Ovary (tissue), 9 donors: Measurements from ENCODE around the gene ADGRA1. TPM values are rescaled to one million over a fixed set of nuclear protein-coding genes. Genes with fewer than 3 reads are reported as not detected.
"Not testable (repeated sequence)": the region's sequence is repeated elsewhere in the genome, so short reads cannot be mapped to it uniquely, and the experiment has no call there.

Experiments used
- DNase-seq, 5 donors: peaks; one replicate each; pipeline ENCODE4 v3.0.0-alpha.2; 2019 to 2020
- H3K27ac ChIP-seq, 2 donors: fragments of 200-600 bp; one replicate each; pipeline versions ENCODE4 v1.5.1 to v1.8.0; 2019 to 2022
- H3K27me3 ChIP-seq: fragments of 200-600 bp; one replicate; pipeline ENCODE4 v1.8.0; 2022
- H3K36me3 ChIP-seq: fragments of 200-600 bp; sonication (generic); one replicate; pipeline ENCODE4 v1.5.1; 2019
- H3K4me1 ChIP-seq: one replicate; pipeline ENCODE4 v1.8.1; 2013; ENCODE audit warnings: mild to moderate bottlenecking, moderate library complexity; ENCODE audit not compliant: insufficient read depth
- H3K4me3 ChIP-seq: fragments of 200-600 bp; sonication (generic); one replicate; pipeline ENCODE4 v1.5.1; 2017
- H3K9me3 ChIP-seq, 2 donors: fragments of 200-600 bp in 1 of 2; sonication (generic) in 1 of 2; one replicate each; pipeline versions ENCODE4 v1.5.1 to v1.8.1; 2013 to 2019; ENCODE audit warnings: mild to moderate bottlenecking in 1 of 2, moderate library complexity in 1 of 2
- EP300 ChIP-seq: sonication (generic); formaldehyde crosslinking; IDR thresholded peaks from one replicate; pipeline ENCODE4 v1.6.1; 2017; ENCODE audit warnings: antibody characterized with exemption
- POLR2A ChIP-seq: fragments of 450-650 bp; IDR thresholded peaks from one replicate; pipeline ENCODE4 v1.6.1; 2017; ENCODE audit warnings: antibody characterized with exemption, mild to moderate bottlenecking, moderate library complexity
- WGBS, 3 donors: extraction: QIAGEN DNeasy Blood & Tissue Kit in 1 of 3; methylation state at CpG; one replicate each; pipeline versions ENCODE4 v1.1.5 to v1.1.7; 2013 to 2017; 5-methylcytosine and 5-hydroxymethylcytosine counted together
- intact Hi-C, 4 donors: fragments of 100-400 bp; cut with DNase I; formaldehyde crosslinking; loops; one replicate each; pipeline versions ENCODE4 v1.11.0 to v1.15.1; 2022 to 2023
- polyA plus RNA-seq, 2 donors: library from polyadenylated mRNA; stranded (reverse); fragments of 200-250 nt in 1 of 2; fragments of 350-450 nt in 1 of 2; fragmentation: Illumina TruSeq in 1 of 2; extraction: RNeasy Lipid Tissue Mini Kit (QIAGEN cat#74804) in 1 of 2; gene quantifications; one replicate each; pipeline ENCODE4 v1.2.3, GENCODE V29; 2013 to 2014
- total RNA-seq, 7 donors: library from RNA; depleted of rRNA in 2 of 7; stranded (reverse); fragments of >200 nt in 2 of 7; fragmentation: NEBNext Ultra II Directional in 3 of 7; extraction: Animal tissue kit (Norgen Biotek cat#: 25700) in 3 of 7; gene quantifications; one replicate each; pipeline versions ENCODE4 v1.1.0 to v1.2.4, GENCODE V29; 2016 to 2023
- TF ChIP-seq, protein P1 (sequence below), 3 donors: fragments of 450-650 bp in 2 of 3; fragments of 200-600 bp in 1 of 3; IDR thresholded peaks; one replicate each; pipeline versions ENCODE4 v1.5.1 to v1.8.0; 2016 to 2022; ENCODE audit warnings: antibody characterized with exemption in 3 of 3, mild to moderate bottlenecking in 1 of 3
- donor health status: DM: no; HTN: no; CAD: no; lungs with moderate emphysema.
- donor health status: DM: no; HTN: no; CAD: no.
- donor health status: Bipolar disorder and iron deficiency.
- donor health status: DM: yes; HTN: yes; CAD: no.
- donor health status: DM: no; HTN: no; CAD: no.
- donor health status: DM: yes; HTN: yes; CAD: no.

Gene ADGRA1
- total and polyA plus RNA-seq, 9 donors = 0.07 to 0.92 (median 0.13) TPM; not detected in 5

DNA sequence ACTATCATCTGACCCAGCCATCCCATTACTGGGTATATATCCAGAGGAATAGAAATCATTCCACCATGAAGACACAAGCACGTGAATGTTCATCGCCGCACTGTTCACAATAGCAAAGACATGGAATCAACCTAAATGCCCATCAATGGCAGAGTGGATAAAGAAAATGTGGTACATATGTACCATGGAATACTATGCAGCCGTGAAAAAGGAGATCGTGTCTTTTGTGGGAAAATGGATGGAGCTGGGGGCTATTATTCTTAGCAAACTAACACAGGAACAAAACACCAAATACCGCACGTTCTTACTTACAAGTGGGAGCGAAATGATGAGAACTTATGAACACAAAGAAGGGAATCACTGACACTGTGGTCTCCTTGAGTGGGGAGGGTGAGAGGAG, 62.5 kb downstream of the ADGRA1 start:
- Histone ChIP-seq H3K4me3 (no peak overlapping the region), H3K36me3 (no peaks in the 10 kb centered on the region), H3K4me1 (no peaks in the 10 kb centered on the region), H3K9me3 (no peaks in the 10 kb centered on the region), H3K27me3 (no peaks in the 10 kb centered on the region), H3K27ac (no peak overlapping the region)
- WGBS, 3 donors = 91 to 96% (median 93%) methylated on average over 8 of the region's 8 CpGs
- intact Hi-C loops = no loop called here
- no peak for DNase-seq
- TF ChIP-seq POLR2A = no peak
- TF ChIP-seq, protein P1, sequence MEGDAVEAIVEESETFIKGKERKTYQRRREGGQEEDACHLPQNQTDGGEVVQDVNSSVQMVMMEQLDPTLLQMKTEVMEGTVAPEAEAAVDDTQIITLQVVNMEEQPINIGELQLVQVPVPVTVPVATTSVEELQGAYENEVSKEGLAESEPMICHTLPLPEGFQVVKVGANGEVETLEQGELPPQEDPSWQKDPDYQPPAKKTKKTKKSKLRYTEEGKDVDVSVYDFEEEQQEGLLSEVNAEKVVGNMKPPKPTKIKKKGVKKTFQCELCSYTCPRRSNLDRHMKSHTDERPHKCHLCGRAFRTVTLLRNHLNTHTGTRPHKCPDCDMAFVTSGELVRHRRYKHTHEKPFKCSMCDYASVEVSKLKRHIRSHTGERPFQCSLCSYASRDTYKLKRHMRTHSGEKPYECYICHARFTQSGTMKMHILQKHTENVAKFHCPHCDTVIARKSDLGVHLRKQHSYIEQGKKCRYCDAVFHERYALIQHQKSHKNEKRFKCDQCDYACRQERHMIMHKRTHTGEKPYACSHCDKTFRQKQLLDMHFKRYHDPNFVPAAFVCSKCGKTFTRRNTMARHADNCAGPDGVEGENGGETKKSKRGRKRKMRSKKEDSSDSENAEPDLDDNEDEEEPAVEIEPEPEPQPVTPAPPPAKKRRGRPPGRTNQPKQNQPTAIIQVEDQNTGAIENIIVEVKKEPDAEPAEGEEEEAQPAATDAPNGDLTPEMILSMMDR (IDR thresholded peaks at IDR 0.05) = no peak
- TF ChIP-seq EP300 = no peak

DNA sequence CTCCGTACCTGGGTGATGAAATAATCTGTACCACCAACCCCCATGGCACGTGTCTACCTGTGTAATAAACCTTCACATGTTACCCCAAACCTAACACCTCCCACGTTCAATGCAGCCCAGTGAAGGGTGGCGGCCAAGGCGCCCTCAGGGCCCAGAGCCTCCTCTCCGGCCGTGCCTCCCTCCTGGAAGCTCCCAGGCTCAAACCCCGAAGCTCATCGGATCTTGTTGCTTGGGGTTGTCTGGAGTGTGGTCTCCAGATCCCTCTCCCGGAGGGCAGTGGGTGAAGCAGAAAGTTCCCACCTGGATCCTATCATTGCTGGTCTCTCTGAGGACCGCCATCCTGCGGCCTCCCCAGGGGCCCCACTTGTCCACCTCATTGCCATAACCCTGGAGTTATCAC, 62.9 kb downstream of the ADGRA1 start:
- TF ChIP-seq, protein P1 (IDR thresholded peaks at IDR 0.05) = no peak
- no peak for TF ChIP-seq EP300
- no peak for TF ChIP-seq POLR2A
- intact Hi-C loops = no loop called here
- Histone ChIP-seq H3K9me3 (no peaks in the 10 kb centered on the region), H3K4me1 (no peaks in the 10 kb centered on the region), H3K4me3 (no peak overlapping the region), H3K36me3 (no peaks in the 10 kb centered on the region), H3K27me3 (no peaks in the 10 kb centered on the region), H3K27ac (no peak overlapping the region)
- 86 to 93% (median 91%) methylated on average over 12 of the region's 12 CpGs for WGBS, 3 donors
- DNase-seq = no peak

DNA sequence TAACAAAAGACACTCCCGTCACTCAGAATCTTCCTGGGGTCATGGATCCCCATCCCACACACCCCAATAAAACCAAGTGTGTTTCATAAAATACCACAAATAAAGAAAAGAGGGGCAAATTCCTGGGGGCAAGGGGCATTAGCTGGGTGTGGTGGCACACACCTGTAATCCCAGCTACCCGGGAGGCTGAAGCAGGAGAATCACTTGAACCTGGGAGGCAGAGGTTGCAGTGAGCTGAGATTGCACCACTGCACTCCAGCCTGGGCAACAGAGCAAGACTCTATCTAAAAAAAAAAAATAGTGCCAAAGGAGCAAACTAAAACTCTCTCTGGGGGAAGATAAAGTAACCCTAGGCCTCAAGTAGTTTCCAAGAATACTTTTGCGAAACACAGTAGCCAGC, 63.3 kb downstream of the ADGRA1 start:
- DNase-seq, H3K9me3 ChIP-seq, H3K27me3 ChIP-seq, intact Hi-C loops, H3K4me3 ChIP-seq, H3K4me1 ChIP-seq, H3K36me3 ChIP-seq, H3K27ac ChIP-seq: not testable (repeated sequence)
- WGBS, 3 donors = 88 to 96% (median 88%) methylated on average over 3 of the region's 3 CpGs

DNA sequence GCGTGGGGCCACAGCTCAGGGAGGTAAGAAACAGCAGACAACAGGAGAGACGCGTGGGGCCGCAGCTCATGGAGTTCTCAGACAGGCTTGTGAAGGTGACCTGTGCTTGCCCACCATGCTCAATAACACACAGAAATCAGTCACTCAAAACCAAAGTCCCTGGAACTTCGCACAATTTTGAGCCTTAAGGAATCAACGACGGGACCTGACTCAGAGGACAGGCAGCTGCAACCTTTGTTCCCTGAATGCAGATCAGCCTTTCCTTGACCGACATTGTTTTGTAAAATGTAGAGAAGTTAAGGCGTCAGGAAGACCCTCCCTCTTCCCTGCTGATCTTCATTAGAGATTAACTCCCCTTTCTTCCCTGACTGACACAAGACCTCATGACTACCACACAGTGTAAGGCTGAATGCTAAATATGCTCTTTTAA, 63.8 kb downstream of the ADGRA1 start:
- Histone ChIP-seq H3K4me3 (no peak overlapping the region), H3K27ac (no peak overlapping the region), H3K27me3 (no peaks in the 10 kb centered on the region), H3K9me3 (no peaks in the 10 kb centered on the region), H3K36me3 (no peaks in the 10 kb centered on the region), H3K4me1 (no peaks in the 10 kb centered on the region)
- intact Hi-C loops = no loop called here
- WGBS, 3 donors = 49 to 81% (median 62%) methylated on average over 9 of the region's 9 CpGs
- DNase-seq = no peak
- no peak for TF ChIP-seq POLR2A
- TF ChIP-seq EP300 = no peak
- TF ChIP-seq, protein P1 (IDR thresholded peaks at IDR 0.05) = no peak

DNA sequence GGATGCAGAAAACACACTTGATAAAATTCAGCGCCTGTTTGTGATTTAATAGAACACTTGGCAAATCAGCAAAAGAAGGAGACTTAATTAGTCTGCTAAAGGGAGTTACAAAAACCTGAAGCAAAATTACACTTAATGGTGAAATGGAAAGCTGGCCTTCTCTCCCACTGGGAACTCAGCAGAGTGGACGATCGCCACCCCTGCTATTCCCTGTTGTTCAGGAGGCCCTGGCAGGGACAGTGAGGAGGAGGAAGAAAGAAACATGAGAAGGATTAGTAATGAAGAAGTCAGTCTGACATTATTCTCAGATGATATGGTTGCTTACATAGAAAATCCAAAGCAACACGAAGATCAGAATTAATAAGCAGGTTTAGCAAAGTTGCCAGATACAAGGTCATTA, 66.7 kb downstream of the ADGRA1 start:
- no peaks in the 10 kb centered on the region for H3K4me1 ChIP-seq
- no peaks in the 10 kb centered on the region for H3K9me3 ChIP-seq
- intact Hi-C loops = no loop called here
- H3K4me3 ChIP-seq = no peak overlapping the region
- H3K27me3 ChIP-seq = no peaks in the 10 kb centered on the region
- TF ChIP-seq, protein P1 (IDR thresholded peaks at IDR 0.05) = no peak
- TF ChIP-seq POLR2A (no peak), EP300 (no peak)
- no peak overlapping the region for H3K27ac ChIP-seq
- 27 to 43% (median 37%) methylated on average over 4 of the region's 4 CpGs for WGBS, 3 donors
- DNase-seq = no peak
- H3K36me3 ChIP-seq = no peaks in the 10 kb centered on the region
